ENCODE results near the gene MYO1D.

Gene MYO1D

GRCh38 chr17:32875230-32875917 lies 1.6 kb downstream of the MYO1D start:
- ChIA-PET POLR2A (no interaction called here), CTCF (interaction anchor here (0.6 to 4.3 kb wide), 11 partner anchors 8 to 797 kb away, joined by 3 to 81 read pairs (median 15); no protein-coding TSS in a partner anchor)
- H3K4me3 ChIP-seq (ENCODE audit: low read depth, low read length): no peak overlapping the region
- TF ChIP-seq CTCF (IDR thresholded peaks at IDR 0.05; ENCODE audit: insufficient read depth, low read length, missing control alignments): no peak
- DNase-seq (ENCODE audit: low read depth, low spot score): no peak

GRCh38 chr17:32873114-32873513 lies 3.8 kb downstream of the MYO1D start:
- no peak for DNase-seq (ENCODE audit: low read depth, low spot score)
- ChIA-PET POLR2A (no interaction called here), CTCF (interaction anchor here (1.7 kb wide), 1 partner anchor 89 kb away, joined by 5 read pairs; no protein-coding TSS in a partner anchor)
- no peak for TF ChIP-seq CTCF (IDR thresholded peaks at IDR 0.05; ENCODE audit: insufficient read depth, low read length, missing control alignments)
- H3K4me3 ChIP-seq (ENCODE audit: low read depth, low read length): no peak overlapping the region

- H3K4me3 ChIP-seq (ENCODE audit: low read depth, low read length): no peak overlapping the region
- CTCF ChIA-PET: no interaction called here
- POLR2A ChIA-PET: no interaction called here
- no peak for TF ChIP-seq CTCF (IDR thresholded peaks at IDR 0.05; ENCODE audit: insufficient read depth, low read length, missing control alignments)
- no peak for DNase-seq (ENCODE audit: low read depth, low spot score)
Measured at GRCh38 chr17:32871746-32872145, 5.2 kb downstream of the MYO1D start.

- no peak for DNase-seq (ENCODE audit: low read depth, low spot score)
- no peak overlapping the region for H3K4me3 ChIP-seq (ENCODE audit: low read depth, low read length)
- TF ChIP-seq CTCF (IDR thresholded peaks at IDR 0.05; ENCODE audit: insufficient read depth, low read length, missing control alignments): no peak
- ChIA-PET POLR2A (no interaction called here), CTCF (no interaction called here)
Measured at GRCh38 chr17:32870969-32871368, 6.0 kb downstream of the MYO1D start.

DNA sequence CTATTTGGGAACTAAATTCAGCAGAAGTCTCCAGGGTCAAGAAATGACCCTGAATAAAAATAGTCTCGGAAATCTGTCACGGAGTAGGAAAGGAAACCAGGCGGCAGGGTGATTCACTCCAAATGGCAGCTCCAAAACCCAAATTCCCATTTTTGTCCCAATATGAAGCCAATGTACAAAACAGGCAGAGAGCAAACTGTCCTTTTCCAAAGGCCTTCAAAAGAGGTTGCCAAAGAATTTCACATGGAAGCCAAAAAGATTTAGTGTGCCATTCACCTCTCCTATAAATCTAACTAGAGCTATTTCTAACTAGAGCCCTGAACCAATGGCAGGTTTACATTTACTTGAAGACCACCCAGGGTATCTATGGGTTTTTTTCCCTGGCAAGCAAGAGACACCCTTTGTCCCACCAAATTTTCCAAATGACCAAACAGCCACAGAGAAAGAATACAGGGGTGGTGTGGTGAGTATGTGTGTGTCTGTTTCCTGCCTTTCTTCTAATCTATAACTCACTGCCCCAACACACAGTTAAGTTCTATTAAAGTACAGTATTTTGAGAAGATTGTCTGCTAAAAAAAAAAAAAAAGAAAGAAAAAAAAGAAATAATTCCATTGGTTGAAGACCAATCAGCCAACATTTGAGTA lies 6.8 kb downstream of the MYO1D start:
- no peak for TF ChIP-seq CTCF (IDR thresholded peaks at IDR 0.05; ENCODE audit: insufficient read depth, low read length, missing control alignments)
- POLR2A ChIA-PET: no interaction called here
- no peak for DNase-seq (ENCODE audit: low read depth, low spot score)
- no peak overlapping the region for H3K4me3 ChIP-seq (ENCODE audit: low read depth, low read length)
- CTCF ChIA-PET: no interaction called here

DNA sequence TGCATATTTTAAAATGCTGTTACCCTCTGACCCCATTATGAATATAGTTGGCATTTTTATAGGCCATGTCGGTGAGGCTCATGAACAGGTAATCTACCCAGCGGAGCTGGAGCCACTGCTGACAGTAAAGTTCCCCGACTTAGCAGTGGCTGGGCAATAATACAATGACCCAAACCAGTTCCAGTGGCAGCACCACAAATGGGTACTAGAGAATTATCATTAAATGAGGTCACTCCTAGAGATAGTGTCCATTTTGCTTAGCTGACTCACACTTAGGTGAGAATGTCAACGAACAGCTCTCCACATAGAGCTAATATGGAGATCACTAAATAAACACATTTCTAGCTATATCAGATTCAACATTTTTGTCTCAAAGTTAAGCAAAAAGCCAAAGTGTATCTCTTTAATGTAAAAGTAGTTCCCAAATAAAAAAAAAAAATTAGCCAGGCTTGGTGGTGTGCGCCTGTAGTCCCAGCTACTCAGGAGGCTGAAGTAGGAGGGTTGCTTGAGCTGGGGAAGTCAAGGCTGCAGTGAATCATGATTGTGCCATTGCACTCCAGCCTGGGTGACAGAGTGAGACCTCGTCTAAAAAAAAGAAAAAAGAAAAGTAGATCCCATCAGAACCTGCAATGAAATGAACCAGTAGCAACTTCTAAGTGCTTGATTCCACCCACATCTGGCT lies 7.4 kb downstream of the MYO1D start:
- ChIA-PET POLR2A (no interaction called here), CTCF (interaction anchor here (3.2 kb wide), 1 partner anchor 7 kb away, joined by 25 read pairs; the partner anchor contains the start of gene MYO1D)
- TF ChIP-seq CTCF (IDR thresholded peaks at IDR 0.05; ENCODE audit: insufficient read depth, low read length, missing control alignments): no peak
- DNase-seq (ENCODE audit: low read depth, low spot score): no peak
- H3K4me3 ChIP-seq (ENCODE audit: low read depth, low read length): no peak overlapping the region

Data from AG04449 (cell line).